ENCODE measurements around the gene MEGF11.

The MEGF11 gene

GRCh38 chr15:66114863-66115425, 138.6 kb downstream of the MEGF11 start:
- DNase-seq (ENCODE audit: low read depth): no peak

- no peak for DNase-seq (ENCODE audit: low read depth)
These were observed 141.2 kb downstream of the MEGF11 start for GRCh38 chr15:66112388-66112787.

- DNase-seq (ENCODE audit: low read depth): no peak
These were observed 142.2 kb downstream of the MEGF11 start for GRCh38 chr15:66111363-66111762.

GRCh38 chr15:66110864-66111263, 142.7 kb downstream of the MEGF11 start:
- DNase-seq (ENCODE audit: low read depth): no peak

- no peak for DNase-seq (ENCODE audit: low read depth)
These were observed 143.7 kb downstream of the MEGF11 start for GRCh38 chr15:66109826-66110225.

- no peak for DNase-seq (ENCODE audit: low read depth)
These were observed 144.9 kb downstream of the MEGF11 start for GRCh38 chr15:66108483-66109265.

GRCh38 chr15:66107070-66107469, 146.5 kb downstream of the MEGF11 start:
- no peak for DNase-seq (ENCODE audit: low read depth)

GRCh38 chr15:66105286-66106265, 148.0 kb downstream of the MEGF11 start:
- DNase-seq (ENCODE audit: low read depth): no peak

GRCh38 chr15:66103293-66103590, 150.3 kb downstream of the MEGF11 start:
- DNase-seq (ENCODE audit: low read depth): no peak

- DNase-seq (ENCODE audit: low read depth): no peak
These were observed 150.8 kb downstream of the MEGF11 start for GRCh38 chr15:66102563-66103292.

GRCh38 chr15:66101715-66102395, 151.7 kb downstream of the MEGF11 start:
- no peak for DNase-seq (ENCODE audit: low read depth)

- DNase-seq (ENCODE audit: low read depth): no peak
These were observed 152.8 kb downstream of the MEGF11 start for GRCh38 chr15:66100761-66101160.

GRCh38 chr15:66099950-66100671, 153.4 kb downstream of the MEGF11 start:
- no peak for DNase-seq (ENCODE audit: low read depth)

GRCh38 chr15:66098022-66098363, 155.6 kb downstream of the MEGF11 start:
- no peak for DNase-seq (ENCODE audit: low read depth)

GRCh38 chr15:66097151-66098021, 156.2 kb downstream of the MEGF11 start:
- DNase-seq (ENCODE audit: low read depth): no peak

- DNase-seq (ENCODE audit: low read depth): no peak
These were observed 156.9 kb downstream of the MEGF11 start for GRCh38 chr15:66096688-66097058.

- no peak for DNase-seq (ENCODE audit: low read depth)
These were observed 157.5 kb downstream of the MEGF11 start for GRCh38 chr15:66095871-66096687.

- DNase-seq (ENCODE audit: low read depth): no peak
These were observed 159.2 kb downstream of the MEGF11 start for GRCh38 chr15:66094331-66094730.
